Stimulated activated CD8-positive, alpha-beta memory T cell treated with anti-CD3 and anti-CD28 coated beads, Interleukin-15, amount 100 ng/mL, for 1 hour (primary cell): ENCODE results near the gene TREX2.
"Not testable (repeated sequence)": the region's sequence is repeated elsewhere in the genome, so short reads cannot be mapped to it uniquely, and the experiment has no call there.

Experiments
- DNase-seq: peaks from one replicate; pipeline ENCODE4 v3.0.0-alpha.2; 2020; ENCODE audit warnings: low read depth

The TREX2 gene

GRCh38 chrX:153408221-153408721, 37.6 kb downstream of the TREX2 start:
- DNase-seq: no peak

- DNase-seq: no peak
Measured at GRCh38 chrX:153407736-153408135, 38.1 kb downstream of the TREX2 start.

- no peak for DNase-seq
Measured at GRCh38 chrX:153406903-153407302, 39.0 kb downstream of the TREX2 start.

GRCh38 chrX:153406011-153406410, 39.8 kb downstream of the TREX2 start:
- no peak for DNase-seq

GRCh38 chrX:153405426-153405825, 40.4 kb downstream of the TREX2 start:
- DNase-seq: no peak

GRCh38 chrX:153404333-153404732, 41.5 kb downstream of the TREX2 start:
- not testable (repeated sequence) for DNase-seq

- no peak for DNase-seq
Measured at GRCh38 chrX:153401133-153401764, 44.6 kb downstream of the TREX2 start, which contains the start of gene PNMA6E. Gene PNMA6E (minus strand): TSS chrX:153401350. CDS start chrX:153398849, 2,501 bp downstream.

- DNase-seq: peak; percentile 6
Measured at GRCh38 chrX:153400146-153401132, 45.4 kb downstream of the TREX2 start.

GRCh38 chrX:153398275-153398960, 47.4 kb downstream of the TREX2 start:
- no peak for DNase-seq

GRCh38 chrX:153397256-153397960, 48.4 kb downstream of the TREX2 start:
- DNase-seq: no peak

GRCh38 chrX:153396320-153397195, 49.3 kb downstream of the TREX2 start:
- DNase-seq: no peak

GRCh38 chrX:153395613-153396319, 50.1 kb downstream of the TREX2 start:
- DNase-seq: no peak

- DNase-seq: no peak
Measured at GRCh38 chrX:153394612-153395011, 51.2 kb downstream of the TREX2 start.
